HG03097 (cell line): ENCODE results near the gene TNC.

Experiments used
- ATAC-seq: cut with Tn5 transposase; IDR thresholded peaks from one replicate; pipeline ENCODE4 v1.9.1; 2021; ENCODE audit not compliant: unreplicated experiment, low FRiP score

The TNC gene

DNA sequence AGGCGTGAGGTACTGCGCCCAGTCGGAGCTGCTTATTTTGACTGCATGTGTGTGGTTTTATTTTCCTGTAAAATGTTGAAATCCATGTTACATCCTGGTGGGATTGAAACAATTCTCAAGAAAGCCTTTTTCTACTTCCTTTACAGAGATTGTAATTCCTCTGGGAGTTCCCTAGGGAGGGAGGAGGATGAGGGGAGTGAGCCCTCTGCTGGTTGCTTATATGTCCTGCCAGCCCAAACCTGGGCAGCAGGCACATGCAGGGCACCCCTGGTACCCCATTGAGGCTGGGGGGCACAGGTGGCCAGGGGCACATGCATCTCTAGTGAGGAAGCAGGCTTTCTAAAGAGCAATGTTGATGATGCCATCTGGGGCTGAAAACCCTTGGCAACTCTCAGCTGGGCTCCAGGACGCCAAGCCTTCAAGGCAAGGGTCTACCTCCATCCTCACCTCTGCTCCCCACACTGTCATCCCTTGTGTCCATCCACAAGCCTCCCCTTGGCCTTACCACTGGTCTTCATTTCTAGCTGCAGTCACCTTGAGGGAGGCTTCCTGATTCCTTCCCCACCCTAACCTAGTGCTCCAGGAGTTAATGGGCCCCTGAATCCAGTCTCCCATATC, 102.8 kb downstream of the TNC start:
- ATAC-seq = no peak

DNA sequence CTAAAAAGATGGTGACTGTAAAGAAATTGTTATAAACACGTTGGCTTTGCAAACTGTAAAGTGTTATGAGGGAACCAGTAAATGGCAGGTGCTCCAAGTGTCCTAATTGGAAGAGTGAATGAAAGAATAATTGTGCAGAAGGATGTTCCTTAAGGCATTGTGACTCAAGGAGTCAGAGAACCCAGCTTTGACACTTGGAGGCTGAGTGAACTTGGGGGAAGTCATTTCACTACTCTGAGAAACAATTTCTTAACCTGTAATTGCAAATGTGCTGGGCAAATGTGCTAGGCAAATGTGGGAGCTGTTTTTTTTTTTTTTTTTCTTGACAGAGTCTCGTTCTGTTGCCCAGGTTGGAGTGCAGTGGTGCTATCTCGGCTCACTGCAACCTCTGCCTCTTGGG, 103.5 kb downstream of the TNC start:
- ATAC-seq = no peak

DNA sequence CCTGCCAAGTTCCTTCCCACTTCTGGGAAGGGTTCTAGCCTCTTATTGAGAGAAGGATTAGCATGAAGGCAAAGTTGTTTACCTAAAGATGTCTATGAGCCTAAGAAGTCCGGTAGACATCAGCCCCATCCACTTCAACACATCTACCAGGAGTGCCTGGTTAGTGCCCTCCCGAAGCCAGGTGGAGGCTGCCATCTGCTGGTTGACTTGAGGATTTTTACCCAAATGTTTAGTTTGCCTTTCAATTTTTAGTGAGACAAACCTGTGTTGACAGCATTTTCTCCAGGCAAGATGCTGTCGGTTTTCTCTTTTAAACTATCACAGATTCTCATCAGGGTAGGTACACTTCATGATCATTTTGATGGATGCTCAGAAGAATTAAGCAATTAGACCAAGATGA, 104.0 kb downstream of the TNC start:
- ATAC-seq = no peak

DNA sequence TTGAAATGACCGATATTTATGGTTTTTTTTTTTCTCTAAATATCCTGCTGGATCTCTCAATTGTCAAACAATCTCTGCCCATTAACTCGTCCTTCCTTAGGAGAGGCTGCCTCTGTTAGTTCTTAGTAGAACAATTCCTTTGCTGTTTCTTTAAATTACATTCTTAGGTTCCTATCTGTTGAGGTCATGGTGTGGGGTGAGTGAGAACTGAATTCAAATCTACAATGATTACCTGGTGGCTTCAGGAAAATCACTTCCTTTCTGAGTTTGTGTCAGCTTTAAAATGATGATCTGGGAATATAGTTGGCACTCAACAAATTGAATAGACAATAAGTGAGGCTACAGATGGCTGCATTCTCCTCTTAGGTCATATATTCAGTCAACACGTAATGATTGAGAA, 105.5 kb downstream of the TNC start:
- no peak for ATAC-seq

DNA sequence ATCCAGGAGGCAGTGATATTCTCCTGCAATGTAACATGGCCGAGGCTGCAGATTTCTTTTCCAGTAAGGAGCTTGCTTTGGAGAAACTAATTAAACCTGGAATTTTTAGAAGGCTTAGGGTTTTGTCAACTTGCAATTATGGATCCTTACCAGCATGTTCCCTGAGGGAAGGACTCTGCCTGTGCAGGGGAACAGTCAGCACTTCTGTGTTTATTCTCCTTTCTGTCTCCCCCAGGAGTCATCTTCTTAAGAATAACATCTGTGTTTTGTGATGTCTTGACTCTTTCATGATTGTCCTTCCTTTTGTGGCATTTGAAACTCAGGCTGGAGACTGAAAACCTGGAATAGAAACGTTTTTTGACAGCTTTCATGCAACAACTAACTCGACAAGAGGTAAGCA, 107.1 kb downstream of the TNC start:
- no peak for ATAC-seq

DNA sequence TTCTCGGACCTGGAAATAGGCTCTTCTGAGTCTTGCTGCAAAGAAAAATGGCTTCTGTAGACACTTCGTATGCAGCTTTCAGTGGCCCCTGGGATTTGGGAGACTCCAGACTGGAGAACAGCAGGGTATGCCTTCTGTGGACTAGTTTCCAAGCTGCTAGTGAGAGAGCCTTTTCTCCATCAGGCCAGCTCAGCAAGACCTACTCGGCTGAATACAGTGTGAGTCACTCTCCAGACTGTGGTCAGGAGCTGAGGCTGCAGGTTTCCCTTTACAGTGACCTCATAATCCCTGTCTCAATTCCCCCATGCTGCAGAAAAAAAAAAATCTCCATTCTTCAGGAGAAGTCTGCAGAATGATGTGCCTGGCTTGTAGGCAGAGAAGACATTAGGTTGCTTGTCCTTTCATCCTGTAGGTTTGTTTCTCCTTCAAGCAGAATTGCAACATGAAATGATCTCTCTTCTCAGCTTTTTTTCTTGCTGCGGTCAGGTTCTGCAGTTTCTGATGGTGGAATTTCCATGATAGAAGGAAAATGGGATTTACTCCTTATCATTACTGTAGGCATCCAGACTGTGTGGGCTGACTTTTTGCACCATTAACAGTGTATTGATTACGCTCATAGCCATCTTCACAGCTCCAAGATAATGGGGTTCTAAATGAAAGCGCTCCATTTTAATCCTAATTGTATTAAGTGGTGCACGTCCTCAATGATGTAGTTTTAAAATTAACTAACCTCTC, 109.3 kb downstream of the TNC start:
- no peak for ATAC-seq

DNA sequence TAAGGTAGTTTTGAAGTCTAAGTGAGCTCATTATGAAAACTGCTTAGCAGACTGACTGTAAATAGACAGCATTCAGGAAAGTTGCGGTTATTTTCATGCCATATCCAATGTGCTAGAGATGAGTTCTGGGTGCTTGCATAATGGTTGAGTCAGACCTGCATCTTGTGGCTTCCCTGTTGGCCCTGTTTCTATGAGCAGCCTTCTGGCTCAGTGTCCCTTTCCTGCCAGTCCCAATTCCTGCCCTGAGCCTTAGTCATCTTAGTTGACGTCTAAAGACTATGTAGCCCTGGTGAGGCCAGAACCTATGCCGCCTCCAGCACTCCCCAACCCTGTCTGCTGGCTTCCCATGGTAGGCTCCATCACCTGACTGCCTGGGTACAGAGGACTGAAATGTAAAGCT, 111.3 kb downstream of the TNC start:
- ATAC-seq = no peak

DNA sequence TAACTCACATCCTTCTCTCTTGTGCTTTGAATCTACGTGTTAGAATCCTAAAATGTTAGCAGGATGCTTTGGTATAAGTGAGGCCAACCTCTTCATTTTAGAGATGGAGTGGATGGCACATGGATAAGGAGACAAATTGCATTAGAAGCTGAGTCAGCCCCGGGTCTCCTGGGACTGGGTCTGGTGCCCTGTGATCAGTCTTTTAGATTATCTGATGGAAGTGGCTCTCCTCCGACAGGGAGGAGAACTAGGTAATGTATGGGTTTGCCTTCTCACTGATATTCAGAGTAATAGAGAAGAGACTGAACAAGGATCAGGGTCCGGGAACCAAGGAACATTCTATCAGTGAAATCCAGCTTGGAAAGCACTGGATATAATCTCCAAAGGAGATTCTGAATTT, 112.6 kb downstream of the TNC start:
- no peak for ATAC-seq

DNA sequence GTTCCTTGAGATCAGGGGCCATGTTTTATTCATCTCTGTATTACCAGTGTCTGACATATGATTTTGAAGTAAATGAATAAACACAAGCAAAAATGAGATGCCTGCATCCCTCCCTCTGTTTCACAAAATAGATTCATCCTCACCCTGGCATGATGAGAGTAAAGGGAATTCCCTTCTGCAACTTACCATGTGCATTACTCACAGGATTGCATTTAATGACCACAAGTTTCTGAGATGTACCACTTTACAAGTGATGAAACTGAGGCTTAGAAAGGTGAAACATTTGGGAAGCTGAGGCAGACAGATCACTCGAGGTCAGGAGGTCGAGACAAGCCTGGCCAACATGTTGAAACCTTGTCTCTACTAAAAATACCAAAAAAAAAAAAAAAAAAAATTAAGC, 113.4 kb downstream of the TNC start:
- ATAC-seq = no peak

DNA sequence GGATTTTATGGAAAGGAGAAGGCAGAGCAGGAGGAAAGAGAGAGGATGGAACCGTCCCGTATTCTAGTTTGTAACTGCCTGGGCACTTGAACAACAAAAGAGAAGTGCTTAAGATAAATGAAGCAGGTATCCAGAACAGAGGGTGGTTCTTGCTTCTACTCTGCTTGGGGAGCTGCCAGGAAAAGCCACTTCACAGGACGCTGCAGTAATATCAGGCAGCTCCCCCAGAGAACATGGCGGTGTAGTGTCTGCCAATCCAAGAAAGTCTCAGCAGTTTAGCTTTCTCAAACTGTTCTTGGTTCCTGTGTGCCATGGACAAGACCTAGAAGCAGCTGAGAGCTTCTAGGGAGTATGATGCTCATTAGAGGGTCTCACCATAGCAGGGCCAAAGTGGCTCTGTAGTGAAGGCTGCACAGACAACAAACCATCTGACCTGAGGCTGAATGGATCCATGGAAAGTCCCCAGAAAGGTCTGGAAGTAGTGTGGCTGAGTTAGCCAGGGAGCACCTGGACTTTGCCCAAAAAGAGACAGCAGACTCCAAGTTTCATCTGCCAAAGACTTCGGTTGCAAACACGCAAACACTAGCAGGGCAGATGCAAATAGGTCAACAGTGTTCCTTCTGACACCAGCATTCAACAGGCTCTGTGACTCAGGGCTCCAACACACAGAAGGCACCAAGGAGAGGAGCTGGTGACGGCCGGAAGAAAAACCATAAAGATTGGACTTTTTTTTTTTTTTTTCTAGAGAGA, 115.4 kb downstream of the TNC start:
- no peak for ATAC-seq

DNA sequence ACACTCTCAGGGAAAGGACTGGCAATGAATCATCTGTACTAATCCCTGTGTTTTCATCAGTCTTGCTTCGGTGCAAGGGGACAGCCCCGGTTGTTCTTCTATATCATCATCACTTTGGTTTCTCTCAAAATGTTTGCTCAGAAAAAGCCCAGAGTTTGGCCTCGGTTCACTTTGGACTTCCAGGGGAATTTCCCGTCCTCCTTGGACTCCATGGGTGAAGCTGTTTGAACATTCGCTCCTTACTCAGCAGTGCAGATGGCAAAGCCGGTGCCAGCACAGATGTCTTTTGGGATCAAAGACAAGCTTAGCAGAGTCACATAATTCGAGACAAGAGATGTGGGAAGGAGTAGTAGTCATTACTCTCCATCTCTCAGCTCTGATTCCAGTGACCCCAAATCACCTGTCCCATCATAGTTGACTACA, 117.7 kb downstream of the TNC start:
- ATAC-seq = no peak

DNA sequence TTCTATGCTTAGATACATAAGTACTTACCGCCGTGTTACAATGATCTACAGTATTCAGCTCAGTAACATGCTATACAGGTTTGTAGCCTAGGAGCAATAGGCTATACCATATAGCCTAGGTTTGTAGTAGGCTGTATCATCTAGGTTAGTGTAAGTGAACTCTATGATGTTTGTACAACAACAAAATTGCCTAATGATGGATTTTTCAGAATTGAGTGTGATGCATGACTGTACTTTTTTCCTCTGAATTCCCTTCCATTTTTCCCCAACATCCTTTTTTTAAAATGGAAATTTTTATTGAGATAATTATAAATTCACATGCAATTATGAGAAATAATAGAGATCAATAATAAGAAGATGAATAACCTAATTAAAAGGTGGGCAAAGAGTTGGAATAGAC, 119.6 kb downstream of the TNC start:
- no peak for ATAC-seq

DNA sequence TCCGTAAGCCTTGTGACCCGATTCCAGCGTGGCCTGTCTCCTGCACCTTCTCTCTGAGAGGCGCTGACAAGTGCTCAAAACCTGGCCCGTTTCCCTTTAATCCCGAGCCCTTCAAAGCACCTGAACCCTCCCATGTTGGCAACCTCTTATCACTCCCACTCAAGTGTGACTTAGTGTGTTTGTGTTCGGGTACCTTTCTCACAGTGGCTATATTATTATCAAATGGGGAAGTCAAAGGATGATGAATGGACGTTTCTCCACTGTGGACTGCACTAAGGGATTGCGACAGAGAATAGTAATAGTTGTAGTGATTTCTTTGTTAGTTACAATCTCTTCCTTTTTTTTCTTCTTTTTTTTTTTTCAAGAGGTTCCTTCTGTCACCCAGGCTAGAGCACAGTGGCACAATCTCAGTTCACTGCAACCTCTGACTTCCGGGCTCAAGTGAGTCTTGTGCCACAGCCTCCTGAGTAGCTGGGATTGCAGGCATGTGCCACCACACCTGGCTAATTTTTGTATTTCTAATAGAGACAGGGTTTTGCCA, 122.2 kb downstream of the TNC start:
- ATAC-seq = no peak

DNA sequence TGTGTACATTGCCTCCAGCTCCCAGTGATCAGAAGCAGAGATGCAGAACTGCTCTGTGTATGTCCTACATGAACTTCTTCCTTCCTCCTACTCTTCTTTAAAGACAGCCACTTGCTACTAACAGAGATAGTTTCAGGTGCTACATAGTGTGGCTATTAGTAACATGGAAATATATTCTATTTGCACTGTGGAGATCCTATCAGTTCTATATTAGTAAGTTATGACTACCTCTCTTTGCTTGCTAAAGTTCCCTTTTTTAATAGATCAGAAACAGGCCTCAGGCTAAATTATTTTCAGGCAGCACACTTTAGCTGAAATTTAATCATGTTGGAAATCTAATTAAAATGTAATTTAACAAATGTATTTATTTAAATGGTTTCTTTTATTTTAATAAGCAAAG, 123.2 kb downstream of the TNC start:
- no peak for ATAC-seq

DNA sequence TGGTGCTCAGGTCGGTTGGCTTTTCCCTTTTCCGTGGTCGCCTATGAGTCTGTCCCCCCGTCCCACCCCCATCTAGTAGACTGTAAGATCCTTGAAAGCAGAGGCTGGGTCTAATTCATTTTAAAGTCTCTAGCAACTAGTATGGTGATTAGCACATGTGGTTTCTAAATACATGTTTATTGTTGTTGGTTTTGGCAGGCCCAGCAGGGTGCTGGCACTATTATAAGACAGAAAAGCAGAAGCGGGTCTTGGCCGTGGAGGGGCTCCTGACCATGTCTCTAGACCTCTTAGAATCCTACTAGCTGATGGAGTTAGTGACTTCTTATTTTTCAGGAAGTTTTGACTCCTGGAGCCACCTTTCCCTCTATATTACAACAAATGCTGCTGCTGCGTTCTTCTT, 126.1 kb downstream of the TNC start:
- ATAC-seq = no peak

DNA sequence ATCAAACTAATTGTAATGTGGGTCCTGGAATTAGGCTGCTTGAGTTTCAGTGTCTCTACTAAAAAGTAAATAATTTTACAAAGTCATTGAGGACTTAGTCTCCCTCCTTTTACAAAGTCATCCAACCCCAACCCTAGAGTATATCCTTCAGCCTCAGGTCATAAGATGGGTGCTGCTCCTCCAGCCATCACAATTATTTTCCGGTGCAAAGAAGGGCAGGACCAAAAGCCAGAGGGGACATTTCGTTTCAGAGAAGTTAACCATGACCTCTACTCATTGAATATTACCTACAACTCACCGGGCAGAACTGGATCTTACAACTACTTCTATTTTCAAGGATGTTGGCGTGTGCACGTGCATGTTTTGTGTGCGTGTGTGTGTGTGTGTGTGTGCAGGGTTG, 127.1 kb downstream of the TNC start:
- no peak for ATAC-seq

DNA sequence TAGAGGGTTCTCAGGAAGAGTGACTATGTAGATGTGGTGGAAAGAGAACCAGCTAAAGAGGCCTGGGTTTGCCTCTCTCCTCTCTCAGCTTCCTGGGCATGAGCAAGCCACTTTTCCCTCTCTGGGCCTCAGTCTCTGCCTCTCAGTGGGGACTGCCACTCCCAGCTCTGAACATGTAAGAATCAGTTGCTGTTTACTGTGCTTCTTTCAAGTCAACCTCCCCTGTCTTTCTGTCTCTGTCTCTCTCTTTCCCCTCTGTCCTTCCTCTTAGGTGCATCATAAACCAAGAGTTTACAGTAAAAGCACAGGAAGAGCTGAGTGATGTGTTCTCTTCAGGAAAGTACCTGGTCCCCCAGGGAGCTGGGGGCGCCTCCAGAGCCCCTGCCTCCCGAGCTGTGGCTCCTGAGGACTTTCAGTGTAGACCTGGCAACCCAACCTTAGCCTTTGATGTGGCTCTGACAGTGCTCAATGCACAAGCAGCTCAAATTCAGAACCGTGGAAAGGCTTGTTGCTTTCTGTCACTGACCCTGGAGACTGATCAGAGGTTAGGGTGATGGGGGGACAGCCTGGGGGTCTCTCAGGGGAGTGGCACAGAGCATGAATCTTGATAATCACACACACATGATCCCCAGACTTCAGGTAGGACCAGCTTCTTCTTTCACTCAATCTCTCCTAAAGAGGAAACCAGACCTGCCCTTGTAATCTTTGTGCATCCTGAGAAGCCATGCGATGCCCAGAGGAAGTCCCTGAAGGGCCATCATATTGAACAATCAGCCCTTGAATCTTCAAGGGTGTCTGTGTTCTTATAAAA, 128.2 kb downstream of the TNC start:
- peak; percentile 59 for ATAC-seq

DNA sequence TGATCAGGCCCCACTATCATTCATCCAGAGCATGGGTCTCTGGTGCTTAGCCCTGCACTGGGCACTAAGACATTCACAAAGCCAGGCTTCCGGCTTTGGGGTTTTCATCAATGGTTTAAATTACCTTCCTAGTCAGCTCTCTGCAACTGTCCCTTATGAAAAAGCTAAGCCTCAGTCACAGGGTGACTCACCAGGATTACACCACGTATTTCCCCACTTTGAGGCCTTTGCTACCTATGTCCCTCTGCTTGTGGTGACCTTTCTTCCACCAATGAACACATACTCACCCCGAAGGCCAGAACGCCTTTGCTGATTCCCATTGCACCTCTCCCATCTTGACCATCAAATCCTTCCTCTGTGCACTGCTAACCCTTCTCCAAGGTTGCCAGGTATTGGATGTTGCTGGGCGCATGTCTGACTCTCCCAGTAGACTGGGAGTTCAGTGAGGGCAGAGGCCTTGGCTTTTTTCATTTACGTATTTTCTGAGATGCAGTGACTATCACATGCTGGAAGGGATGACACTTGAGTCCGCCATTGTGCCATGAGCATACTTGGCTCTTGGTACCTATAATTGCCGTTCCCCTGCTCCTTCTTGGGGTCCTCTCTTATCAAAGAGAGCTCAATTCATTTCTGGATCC, 128.9 kb downstream of the TNC start:
- no peak for ATAC-seq

DNA sequence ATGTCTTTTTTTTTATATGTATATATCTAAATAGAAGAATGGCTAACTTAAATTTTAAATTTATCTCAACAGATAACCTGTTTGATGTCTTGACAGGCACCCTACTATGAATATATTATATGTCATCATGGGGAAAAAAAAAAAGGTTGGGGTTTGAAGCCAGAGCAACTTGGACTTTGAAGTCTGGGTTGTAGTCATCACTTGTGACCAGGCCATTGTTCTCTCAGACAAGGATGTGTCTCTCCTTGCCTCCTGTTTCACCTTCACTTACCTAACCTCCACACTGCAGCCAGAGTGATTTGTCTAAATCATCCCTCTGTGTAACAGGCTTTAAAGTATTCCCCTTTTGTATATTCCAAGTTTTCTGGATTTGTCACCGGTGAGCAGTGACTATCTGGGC, 130.8 kb downstream of the TNC start:
- ATAC-seq = no peak

DNA sequence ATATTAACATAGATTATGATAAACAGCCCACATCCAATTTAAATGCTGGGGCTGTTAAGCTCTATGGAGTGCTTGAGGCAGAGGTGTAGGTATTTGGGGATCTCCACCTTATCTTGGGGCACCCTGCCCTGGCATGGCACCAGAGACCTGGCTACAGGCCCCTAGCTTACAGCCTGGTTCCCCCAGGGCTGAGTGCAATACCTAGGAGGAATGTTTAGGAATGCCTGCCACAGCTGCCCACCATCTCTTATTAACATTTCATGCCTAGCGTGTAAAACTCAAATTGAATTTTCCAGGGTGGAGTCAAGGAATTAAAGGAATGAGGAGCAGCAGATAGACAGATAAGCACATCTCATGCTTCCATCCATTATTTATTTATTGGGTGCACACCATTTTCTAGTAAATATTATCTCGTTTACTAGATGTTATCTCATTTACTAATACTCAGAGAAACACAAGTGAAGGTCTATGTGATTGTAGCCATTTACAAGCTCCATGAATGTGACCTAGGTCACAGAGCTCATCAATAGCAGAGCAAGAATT, 131.9 kb downstream of the TNC start:
- ATAC-seq = no peak
